Sigmoid colon (tissue), 4 donors: ENCODE results near the gene GZMB.

Experiments used
- CTCF ChIP-seq, 4 experiments: fragments of 450-650 bp in 3 of 4; fragments of 200-600 bp in 1 of 4; IDR thresholded peaks; one replicate each; pipeline ENCODE4 v1.5.1; 2016 to 2019; ENCODE audit warnings: antibody characterized with exemption in 4 of 4, mild to moderate bottlenecking in 3 of 4, moderate library complexity in 2 of 4
- EP300 ChIP-seq, 4 donors: sonication (generic); formaldehyde crosslinking; IDR thresholded peaks; one replicate each; pipeline ENCODE4 v1.6.1; 2017; ENCODE audit warnings: antibody characterized with exemption in 4 of 4
- POLR2A ChIP-seq, 2 donors: fragments of 450-650 bp; IDR thresholded peaks; one replicate each; pipeline ENCODE4 v1.6.1; 2016; ENCODE audit warnings: antibody characterized with exemption in 2 of 2, mild to moderate bottlenecking in 2 of 2, moderate library complexity in 2 of 2

DNA sequence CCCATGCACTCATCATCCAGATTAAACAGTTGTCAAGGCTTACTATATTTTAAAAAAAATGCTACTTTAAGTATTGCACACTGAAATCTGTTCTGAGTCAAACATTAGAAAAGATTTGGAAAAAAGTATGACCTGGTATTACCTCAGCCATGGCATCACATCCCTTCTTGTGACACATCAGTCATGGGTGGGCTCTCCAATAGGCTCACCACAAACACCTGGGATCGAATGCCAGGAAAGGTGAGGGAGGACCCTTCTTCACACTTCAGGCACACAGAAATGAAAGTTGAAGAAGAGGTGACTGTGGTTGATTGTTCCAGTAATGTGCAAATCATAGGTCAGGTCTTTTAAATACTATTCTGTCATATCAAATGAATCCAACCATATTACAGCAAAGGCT lies 36.6 kb upstream of the GZMB start:
- TF ChIP-seq CTCF (IDR thresholded peaks at IDR 0.05) = no peak
- no peak for TF ChIP-seq EP300 (IDR thresholded peaks at IDR 0.05)
- TF ChIP-seq POLR2A (IDR thresholded peaks at IDR 0.05) = no peak
